GM19455 (cell line): ENCODE measurements around the gene SH3GL2.
"Not testable (repeated sequence)": the region's sequence is repeated elsewhere in the genome, so short reads cannot be mapped to it uniquely, and the experiment has no call there.

Source experiments
- ATAC-seq: cut with Tn5 transposase; IDR thresholded peaks from one replicate; pipeline ENCODE4 v1.9.1; 2021; ENCODE audit not compliant: unreplicated experiment

SH3GL2 gene

DNA sequence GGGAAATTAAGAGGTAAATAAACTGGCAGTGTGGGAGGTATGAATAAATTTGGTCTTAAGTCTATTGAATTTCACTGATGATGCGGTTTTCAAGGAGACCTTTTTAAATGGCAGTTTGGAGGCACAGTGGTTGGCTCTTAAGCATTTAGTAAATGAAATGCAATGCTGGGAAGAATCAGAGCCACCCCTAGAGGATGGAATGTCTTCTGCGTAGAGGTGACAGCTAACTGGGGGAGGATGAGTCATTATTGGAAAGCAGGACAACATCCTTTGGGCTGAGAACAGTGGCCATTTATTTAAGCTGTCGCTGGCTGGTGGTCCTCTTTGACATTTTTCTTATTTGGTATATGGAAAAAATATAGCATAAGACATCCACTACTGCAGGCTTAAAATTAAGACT is 163.2 kb downstream of the SH3GL2 start:
- no peak for ATAC-seq

DNA sequence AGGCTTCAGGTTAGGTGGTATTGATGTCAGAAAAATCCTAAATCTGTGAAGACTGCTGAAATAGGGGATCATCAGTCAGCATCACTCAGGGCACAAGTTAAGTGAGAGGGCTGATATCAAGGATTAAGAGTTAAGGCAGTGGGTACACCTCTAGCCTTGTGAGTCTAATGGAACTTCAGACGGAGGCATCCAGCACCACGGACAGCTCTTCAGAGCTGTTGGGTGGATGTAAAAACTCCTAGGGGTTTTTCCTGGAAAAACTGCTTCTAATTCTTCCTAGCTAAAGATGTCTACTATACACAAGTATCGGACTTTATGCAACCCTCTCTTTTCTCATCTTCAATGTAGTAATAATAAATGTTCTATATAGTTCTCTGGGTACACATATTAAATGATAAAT is 165.9 kb downstream of the SH3GL2 start:
- no peak for ATAC-seq

DNA sequence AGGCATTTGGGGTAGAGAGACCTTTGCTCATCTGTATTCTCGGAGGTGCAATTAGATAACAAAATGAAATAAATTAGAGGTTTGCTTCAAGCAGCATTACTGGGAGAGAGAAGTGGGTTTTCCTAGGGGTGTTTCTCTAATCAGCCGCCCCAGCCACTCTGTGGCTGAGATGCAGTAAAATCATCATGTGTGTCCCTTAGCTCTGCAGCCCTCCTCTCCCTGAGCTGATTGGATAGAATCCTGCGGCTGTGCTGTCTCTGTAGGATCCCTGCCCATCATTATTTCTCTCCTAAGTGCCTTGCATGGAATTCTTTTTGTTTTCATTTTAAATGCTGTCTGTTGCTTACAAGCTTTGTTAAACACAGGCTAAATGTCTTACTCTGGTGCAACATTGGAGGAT is 171.4 kb downstream of the SH3GL2 start:
- ATAC-seq, result no peak

DNA sequence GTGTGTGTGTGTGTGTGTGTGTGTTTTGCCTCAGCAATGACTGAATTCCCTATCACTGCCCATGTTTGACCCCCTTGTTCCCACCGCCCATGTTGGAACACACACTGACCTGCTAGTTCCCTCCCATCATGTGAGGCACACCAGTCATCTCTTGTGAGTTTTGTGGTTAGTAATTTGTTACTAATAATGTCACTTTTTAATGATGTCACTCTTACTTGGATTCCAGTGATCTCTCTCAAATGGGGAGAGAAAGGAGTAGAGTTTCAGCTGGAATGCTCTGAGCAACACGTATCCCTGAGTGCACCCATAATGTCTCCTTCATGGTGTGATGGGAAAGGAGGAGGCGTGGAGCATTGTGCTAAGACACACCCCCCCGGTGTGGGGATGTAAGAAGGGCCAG is 172.6 kb downstream of the SH3GL2 start:
- ATAC-seq, result no peak

DNA sequence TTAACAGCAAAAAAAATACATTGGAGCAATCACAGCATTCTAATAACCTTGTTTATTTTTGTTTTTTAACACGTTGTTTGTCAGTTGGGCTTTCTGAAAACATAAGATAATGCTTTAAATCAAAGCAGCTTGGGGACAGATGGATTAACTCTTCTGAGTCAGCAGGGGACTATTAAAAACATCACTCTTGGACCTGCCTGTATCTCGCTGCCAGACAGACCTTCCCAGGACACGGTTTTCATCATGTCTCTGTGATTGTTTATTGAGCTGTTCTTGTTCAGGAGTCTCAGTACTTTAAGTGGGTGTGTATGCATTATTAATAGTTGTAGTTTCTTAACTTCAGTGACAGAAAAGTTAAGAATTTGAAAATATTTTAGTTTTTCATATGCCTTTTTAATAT is 173.2 kb downstream of the SH3GL2 start:
- ATAC-seq, result no peak

DNA sequence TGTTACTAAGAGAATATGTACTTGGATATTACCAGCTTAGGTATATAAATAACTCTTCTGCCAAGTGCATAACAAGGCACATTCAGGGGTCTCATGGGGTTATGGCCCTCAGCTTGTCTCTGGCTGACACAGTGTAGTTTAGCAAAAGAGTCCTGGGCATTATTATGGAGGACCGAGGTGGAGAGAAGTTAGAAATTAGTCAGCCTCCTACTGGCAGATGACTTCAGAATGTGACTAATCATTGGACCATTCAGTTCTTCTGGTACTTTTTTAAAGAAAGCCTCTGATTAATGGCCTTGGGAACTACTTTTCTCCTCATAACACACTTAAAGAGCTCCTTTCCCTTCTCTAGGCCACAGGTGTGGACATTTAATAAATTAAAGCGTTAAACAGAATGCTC is 178.9 kb downstream of the SH3GL2 start:
- no peak for ATAC-seq

DNA sequence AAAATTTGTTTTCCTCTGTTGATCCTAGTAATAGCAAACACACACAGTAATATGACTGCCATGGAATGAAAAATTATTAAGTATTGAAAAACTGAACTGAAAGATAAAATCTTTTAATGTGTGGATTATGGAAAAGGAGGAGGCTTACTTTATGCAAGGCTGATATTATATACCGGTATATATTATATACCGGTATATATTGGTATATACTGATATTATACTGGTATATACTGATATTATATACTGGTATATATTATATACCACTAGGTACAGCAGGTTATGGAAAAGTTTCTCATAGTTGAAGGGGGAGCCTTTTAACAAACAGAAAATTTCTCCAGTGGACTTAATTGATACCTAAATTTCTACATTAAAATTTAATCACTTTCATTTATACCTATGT is 181.4 kb downstream of the SH3GL2 start:
- no peak for ATAC-seq

DNA sequence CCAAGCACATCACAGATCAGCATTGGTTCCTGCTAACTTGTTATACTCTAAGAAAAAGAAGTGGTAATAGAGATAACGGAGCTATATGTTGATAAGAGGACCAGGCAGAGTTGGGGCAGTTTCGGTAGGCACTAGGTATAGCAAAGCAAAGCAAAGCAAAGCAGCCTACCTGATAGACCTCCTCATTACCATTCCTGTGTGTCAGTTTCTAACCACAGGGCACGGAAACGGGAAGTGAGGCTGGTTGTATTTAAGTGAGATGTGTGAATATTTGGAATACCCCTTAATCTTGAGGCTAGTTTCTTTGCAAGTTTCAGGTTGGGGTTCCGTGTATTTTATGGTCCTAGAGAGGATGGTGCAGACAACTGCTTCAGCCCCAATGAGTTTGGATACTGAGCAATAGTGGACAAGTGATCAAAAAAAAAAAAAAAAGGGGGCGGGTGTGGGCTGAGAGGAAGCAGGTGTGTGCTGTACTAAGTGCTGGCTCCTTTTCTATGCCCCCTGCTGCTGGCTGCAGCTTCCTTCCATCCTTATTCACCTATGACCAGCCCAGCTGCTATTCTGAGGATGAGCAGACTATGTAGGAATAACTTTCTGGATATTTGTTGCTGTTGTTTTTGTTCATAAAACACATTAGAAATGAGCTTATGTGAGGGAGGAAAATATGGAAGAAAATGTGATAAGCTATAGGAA is 183.3 kb downstream of the SH3GL2 start:
- no peak for ATAC-seq

DNA sequence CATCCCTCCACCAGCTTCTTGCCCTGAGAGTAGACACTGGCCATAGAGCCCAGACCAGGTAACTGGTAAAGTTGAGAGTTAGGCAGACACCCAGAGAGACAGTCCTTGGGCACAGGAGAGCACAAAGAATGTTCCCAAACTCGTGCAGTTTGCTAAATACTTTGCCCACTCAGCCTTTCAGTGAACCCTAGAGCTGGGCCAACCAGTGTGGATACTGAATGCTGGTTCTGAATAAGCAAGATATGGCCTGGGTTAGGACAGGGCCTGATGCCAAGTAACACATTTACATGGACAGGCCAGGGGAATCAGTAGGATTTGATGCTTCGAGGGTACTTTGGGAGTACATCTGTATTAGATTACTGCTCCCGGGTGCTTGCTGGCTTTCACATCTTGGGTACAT is 185.4 kb downstream of the SH3GL2 start:
- ATAC-seq, result no peak

DNA sequence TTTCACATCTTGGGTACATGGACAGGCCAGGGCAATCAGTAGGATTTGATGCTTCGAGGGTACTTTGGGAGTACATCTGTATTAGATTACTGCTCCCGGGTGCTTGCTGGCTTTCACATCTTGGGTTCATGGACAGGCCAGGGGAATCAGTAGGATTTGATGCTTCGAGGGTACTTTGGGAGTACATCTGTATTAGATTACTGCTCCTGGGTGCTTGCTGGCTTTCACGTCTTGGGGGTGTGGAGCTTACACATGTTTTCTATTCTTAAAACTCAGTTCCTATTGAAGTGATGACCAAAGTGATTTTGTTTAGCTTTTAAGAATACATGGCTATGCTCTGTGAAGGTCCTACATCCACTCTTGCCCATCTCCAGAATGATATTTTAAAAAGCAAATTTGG is 186.3 kb downstream of the SH3GL2 start:
- ATAC-seq, result not testable (repeated sequence)

DNA sequence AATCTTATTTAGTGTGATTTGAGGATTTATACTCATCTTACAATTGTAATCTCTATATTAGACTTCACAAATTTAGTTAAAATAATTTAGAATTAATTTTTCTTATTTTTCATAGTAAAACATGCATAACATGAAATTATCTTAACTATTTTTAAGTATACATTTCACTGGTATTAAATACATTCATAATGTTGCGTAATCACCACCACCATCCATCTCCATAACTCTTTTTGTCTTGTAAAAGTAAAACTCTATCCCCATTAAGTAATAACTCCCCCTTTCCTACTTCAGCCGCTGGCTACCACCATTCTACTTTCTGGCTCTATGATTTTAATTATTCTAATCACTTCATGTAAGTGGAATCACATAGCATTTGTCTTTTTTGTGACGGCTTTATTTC is 193.4 kb downstream of the SH3GL2 start:
- no peak for ATAC-seq

DNA sequence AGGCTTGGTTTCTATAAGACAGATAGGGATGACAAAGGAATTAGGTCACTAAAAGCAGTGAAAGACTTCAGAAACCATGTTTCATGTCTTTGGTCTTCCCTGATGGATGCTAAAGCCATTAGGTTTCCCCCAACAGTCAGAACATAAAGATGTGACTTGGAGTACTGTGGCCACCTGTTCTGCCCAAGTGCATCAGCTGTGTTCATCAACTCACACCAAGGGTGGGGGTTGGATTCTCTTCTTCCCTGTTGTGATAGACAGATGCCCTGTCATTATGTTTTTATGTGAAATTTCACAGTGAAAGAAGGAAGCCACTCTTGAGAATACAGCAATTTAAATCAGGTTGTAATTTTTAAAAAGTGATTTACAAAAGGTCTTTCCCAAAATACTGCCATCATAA is 196.8 kb downstream of the SH3GL2 start:
- no peak for ATAC-seq

DNA sequence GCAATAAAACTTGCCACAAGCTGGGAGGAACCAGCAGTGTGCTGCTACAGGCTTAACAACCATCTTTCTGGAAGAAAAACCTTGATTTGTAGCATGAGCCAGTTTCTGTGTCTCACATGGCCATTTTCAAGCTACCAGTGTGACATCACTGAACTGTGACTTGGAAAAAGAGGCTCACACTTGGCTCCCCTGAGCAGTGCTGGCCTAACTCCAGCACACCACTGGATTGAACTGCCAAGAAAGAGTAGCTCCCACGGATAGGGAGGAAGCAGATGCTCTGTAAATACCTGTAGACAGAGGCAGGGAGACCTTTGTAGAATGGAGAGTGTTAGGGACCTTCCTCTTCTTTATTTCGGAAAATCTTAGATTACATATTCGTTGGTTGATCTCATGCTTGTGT is 197.9 kb downstream of the SH3GL2 start:
- no peak for ATAC-seq

DNA sequence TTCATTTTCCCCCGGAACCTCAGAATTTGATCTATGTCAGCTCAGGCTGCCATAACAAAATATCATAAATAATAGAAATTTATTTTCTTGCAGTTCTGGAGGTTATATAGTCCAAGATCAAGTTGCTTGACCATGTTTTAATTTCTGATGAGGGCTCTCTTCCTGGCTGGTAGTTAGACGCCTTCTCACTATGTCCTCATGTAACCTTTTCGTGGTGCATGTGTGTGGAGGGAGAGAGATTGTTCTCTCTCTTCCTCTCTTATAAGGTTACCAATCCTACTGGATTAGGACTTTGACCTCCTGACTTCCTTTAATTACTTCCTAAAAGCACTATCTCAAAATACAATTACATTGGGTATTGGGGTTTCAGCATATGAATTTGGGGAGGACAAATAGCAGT is 198.6 kb downstream of the SH3GL2 start:
- ATAC-seq, result no peak

DNA sequence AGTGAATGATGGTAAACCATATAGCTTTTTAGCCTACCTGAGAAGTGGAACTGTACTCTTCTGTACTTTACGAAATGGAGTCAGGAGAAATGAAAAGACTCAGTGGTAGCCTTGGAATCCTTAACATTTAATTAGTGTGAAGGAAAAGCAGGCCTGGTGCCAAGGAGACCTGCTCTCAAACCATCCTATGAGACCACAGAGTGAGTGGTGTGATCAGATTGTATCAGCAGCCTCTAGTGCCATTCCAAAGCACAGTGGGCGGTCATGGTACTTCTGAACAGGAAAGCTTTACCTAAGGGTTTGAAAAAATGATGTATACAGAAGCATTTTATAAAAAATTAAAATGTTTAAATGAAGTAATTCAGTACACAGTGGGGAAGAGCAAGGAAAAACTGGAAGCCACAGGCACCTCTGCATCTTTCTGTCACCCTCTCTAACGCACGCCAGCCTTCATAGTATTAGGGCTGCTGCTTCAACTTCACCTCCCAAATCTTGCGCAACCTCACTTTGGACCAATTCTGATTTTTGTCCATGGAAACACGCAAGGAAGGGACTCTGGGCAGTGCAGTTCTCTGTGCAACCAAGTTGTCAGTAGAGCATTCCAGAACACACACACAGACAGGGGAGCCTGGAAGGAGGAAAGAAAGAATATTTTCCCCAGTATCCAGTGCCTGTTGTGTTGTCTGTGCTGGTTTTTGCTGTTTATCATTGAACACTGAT is 203.7 kb downstream of the SH3GL2 start:
- no peak for ATAC-seq

DNA sequence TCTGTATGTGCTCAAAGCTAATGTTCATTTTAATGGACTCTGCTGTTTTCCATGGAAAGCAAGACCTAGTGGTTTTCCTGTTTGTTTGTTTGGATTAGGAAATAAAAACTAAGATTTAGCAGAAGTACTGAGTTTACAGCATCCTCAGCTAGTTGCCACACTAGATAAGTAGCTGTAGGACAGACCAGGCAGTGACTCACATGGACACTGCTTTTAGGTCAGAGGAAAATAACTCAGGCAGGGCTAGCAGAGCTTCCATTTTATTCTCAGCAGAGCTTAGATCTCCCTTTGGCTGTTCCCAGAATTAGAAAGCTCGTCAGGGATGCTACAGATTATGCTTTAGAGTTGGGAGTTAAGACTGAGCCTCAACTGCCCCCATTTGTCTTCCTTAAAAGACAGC is 204.4 kb downstream of the SH3GL2 start:
- ATAC-seq, result no peak

DNA sequence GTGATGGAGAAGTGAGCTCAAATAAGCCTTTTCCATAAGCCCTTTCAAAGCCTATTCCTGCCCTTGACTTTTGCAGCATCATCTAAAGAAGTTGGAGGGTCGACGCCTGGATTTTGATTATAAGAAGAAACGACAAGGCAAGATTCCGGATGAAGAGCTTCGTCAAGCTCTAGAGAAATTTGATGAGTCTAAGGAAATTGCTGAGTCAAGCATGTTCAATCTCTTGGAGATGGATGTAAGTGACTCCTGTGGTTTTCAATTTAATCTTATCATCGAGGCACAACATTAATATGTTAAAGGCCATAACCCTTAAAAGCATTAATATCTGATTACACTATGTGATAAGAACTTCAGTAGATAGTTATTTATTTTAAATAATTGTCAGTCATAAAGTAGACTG is 210.4 kb downstream of the SH3GL2 start:
- ATAC-seq, result no peak

DNA sequence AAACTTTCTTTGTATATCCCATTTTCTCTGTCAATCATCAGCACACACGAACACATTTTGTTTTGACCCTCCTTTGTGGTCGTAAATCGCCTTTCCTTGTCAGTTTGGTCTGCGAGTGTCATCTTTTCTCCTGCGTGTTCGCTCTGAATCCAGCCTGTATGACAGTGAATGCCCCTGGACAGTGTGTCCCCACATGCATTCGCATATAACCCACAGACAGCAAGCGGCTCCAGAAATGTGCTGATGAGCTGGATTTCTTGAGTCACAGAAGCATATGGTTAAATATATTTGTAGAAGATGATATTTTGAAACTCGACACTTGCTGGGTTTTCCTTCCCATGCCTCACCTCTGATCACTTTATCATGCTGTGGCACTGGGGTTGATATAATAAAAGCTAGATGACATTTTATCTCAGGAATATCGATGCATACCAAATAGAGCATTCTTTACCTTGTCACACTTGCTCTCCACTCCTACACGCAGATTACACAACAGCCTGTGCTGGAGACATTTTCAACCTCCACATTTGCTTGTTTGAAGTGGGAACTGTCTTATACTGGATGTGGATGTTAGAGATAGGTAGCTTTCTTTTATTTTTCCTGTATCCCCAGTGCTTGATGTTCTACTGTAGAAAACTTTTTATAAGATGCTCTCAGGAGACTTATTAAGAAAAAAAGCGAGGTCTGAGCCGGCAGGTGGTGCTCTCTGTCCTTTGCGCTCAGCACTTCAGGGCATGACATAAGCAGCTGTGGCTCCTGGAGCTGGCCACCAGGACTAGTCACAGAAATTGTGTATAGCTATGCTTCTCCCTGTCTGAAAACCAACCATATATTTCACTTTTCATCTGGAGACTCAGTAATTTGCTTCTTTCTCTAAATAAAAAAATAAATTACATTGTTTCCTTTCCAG is 215.1 kb downstream of the SH3GL2 start:
- no peak for ATAC-seq

DNA sequence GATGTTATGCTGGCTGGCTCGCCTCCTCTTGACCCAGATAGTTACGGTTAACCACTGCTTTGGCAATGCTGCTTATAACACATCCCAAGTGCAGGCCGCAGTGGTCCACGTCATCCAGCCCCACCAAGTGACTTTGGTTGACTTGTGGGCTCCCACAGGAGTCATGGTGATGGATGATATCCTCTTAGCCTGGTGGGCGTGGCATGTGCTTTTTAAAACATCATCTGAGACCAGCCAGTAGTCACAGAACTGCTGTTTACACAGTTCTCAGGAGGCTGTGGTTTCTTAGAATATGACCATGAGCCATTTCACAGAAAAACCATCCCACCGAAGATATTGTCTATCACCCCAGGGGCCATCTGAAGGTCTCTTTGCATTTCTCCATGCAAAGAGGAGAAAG is 216.9 kb downstream of the SH3GL2 start:
- ATAC-seq, result no peak

DNA sequence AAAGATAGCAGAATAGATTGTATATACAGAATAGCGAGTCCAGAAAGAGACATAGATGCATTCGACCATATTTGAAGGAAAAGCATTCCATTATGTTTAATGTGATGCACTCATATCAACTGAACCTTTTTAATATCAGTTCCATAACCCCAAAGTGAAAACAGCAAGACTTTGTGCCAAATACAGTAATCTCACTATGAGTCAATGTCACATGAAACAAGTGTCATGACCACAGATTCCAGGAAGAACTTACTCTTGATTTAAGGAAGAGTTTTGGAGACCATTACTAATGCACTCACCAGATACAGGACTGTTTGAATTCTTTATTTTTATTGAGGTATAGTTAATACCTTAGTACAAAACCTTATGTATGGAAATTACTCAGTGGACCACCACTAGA is 220.5 kb downstream of the SH3GL2 start:
- no peak for ATAC-seq

DNA sequence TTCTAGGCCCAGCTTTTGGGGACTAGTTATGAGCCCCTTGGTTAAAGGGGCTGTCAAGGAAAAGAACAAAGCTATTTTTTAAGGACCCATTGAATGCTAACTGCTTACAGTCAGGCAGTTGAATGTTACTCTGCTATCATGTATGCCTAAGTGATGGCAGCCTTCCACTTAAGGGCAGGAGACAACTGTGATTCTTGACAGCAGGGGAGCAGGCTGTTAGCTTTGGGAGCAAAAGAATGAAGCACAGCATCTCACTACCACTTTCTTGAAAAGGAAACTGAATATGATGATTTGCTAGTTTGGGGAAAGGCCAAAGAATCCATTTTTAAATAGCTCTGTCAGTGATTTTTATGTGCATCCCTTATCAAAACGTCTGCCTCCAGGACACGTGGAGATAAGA is 221.6 kb downstream of the SH3GL2 start:
- no peak for ATAC-seq
